Erythroblast (primary cell): ENCODE results near the gene PIGZ.
A peak's percentile ranks its signal among the peaks of the same experiment; 100 is the strongest.

Source experiments
- DNase-seq, 2 experiments: peaks; one replicate each; lab custom pipeline; 2025; lab: John Stamatoyannopoulos, UW
- GATA1 ChIP-seq: IDR thresholded peaks from 2 replicates; pipeline ENCODE4 v1.6.1; 2011; ENCODE audit warnings: low read depth, mild to moderate bottlenecking, control low read depth, low read length, moderate library complexity
- POLR2A ChIP-seq: IDR thresholded peaks from 2 replicates; pipeline ENCODE4 v1.6.1; 2011; ENCODE audit warnings: mild to moderate bottlenecking, low read length

PIGZ gene

DNA sequence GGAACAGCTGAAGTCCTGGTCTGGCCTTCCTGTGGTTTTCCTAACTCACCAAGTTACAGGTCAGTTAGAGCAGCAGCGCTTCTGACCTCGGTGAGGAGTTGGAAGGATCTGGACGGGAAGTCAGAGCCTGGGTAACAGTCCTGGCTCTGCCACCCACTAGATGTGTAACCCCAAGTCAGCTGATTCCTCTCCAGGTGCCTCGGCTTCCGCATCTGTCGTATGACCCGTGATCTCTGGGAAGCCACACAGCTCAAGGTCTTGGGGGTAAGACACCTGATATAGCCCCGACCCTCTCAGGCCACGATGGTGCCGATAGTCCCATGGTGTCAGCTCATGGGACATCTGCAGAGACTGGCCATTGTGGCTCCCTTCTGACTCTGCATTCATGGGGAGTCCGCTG is 8.3 kb upstream of the PIGZ start:
- TF ChIP-seq POLR2A = no peak
- TF ChIP-seq GATA1 = no peak
- no peak for DNase-seq

GRCh38 chr3:196975349-196975748 is 6.7 kb upstream of the PIGZ start:
- TF ChIP-seq GATA1 (no peak), POLR2A (no peak)
- no peak for DNase-seq

- TF ChIP-seq POLR2A (no peak), GATA1 (no peak)
- DNase-seq = no peak
Measured at GRCh38 chr3:196974661-196975060, 6.0 kb upstream of the PIGZ start.

- no peak for TF ChIP-seq POLR2A
- DNase-seq = peak; percentile 66 to 88
Measured at GRCh38 chr3:196971094-196971698, 2.6 kb upstream of the PIGZ start.

GRCh38 chr3:196970547-196971093 is 2.0 kb upstream of the PIGZ start:
- TF ChIP-seq POLR2A = no peak
- no peak for TF ChIP-seq GATA1
- DNase-seq = no peak

- peak; percentile 83 to 90 for DNase-seq
- no peak for TF ChIP-seq GATA1
- peak; percentile 44 for TF ChIP-seq POLR2A
Measured at GRCh38 chr3:196969660-196970546, 1.3 kb upstream of the PIGZ start.

DNA sequence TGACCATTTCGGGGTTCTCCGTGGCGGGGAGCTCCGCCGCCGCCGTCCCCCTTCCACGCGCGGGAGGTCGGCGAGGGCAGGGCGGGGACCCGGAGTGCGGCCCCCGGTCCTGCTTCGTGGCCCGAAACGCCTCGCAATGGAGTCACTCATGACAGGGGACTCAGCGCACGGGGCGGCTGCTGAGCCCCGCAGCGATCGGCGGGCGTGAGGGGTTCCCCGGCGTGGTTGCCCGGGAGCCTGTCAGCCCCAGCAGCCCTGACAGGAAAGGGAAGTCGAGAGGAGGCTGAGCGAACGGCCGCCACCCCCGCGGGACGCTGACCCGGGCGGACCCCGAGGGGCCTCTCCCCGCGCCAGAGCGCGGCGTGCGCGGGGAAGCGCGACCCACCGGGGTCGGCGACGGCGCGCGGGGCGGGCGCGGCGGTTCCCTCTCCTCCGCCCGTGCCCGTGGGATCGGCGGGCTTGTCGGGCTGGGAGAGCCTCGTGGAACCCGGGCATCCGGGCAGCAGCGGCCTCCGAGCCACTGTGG is 564 bp upstream of the PIGZ start:
- DNase-seq = peak; percentile 58 to 62
- no peak for TF ChIP-seq GATA1
- no peak for TF ChIP-seq POLR2A

DNA sequence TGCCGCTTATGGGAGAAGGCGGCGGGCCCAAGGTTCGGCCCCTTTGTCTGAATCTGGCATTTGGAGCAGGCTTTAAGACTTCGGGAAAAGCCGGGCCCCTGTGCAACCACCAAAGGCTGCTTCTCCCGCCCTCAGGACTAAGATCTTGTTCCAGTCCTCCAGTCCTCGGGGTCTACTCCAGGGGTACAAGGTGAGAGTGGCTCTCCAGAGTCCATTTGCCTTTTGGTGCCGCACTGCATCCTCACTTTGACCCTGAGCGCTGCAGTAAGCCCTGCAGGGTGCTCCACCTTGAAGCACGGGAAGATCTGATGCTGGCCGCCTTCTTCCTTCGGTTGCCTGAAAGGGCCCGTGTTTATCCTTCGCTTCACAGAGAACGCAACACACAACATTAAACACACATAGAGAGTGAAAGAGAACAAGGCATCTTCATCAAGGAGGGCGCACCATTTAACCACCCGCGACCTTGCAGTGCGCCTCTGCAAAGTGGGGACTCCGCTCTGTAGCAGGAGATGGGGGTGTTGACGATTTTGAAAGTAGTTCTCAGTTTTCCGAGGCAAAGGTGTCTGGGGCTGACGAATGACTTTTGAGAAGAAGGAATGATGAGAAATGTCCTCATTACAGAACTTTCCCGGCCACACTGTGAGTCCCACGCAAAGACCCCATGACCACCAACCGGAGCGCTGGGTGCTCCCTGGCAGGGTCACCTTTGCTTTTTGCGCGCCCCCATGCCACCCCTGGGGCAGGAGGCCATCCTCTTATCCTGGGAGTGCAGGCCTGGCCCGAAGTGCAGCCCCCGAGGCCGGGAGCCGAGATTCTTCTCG is 1.0 kb downstream of the PIGZ start:
- DNase-seq = no peak
- TF ChIP-seq POLR2A (no peak), GATA1 (no peak)

GRCh38 chr3:196966526-196967401 is 1.9 kb downstream of the PIGZ start:
- TF ChIP-seq GATA1 = no peak
- DNase-seq = no peak

DNA sequence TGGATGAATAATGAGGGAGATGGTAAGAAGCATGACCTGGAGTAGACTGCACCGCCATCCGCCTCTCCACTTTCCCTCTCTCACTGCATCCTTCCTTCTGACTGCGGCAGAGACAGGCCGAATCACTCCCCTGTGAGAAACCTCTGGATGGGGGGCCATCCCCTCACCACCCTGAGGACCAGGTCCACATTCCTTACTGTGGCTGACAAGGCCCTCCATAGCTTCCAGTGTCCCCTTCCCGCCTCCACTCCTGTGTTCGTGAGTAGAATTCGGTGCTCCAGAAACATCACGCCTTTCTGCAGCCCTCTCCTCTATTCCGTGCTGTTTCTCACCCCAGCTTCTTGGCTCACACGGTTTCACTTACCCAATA is 2.8 kb downstream of the PIGZ start:
- TF ChIP-seq GATA1 (no peak), POLR2A (no peak)
- no peak for DNase-seq

- TF ChIP-seq POLR2A (no peak), GATA1 (no peak)
- no peak for DNase-seq
Measured at GRCh38 chr3:196965112-196965803, 3.4 kb downstream of the PIGZ start.

DNA sequence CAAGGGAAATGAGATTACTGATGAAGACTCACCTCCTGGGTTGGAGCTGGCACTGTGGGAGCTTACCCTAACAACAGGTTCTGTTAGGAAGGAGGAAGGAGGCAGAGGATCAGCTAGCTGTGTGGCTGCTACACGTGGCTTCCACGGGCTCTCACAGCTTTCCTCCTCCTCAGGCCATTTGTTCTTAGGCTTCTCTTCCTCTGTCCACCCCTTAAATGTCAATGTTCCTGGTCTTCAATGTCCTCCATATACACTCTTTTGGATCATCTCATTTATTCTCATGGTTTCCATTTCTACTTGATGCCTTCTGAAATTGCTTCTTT is 5.0 kb downstream of the PIGZ start:
- TF ChIP-seq POLR2A (no peak), GATA1 (no peak)
- DNase-seq = no peak
